HepG2 (cell line): ENCODE measurements around the gene SUN5. TPM values are rescaled to one million over a fixed set of nuclear protein-coding genes. Genes with fewer than 3 reads are reported as not detected.

ENCODE experiments used
- ATAC-seq: fragments of 200-7000 bp; cut with Tn5 transposase; 3 replicates; pipeline ENCODE4 v1.9.1; 2020; ENCODE audit warnings: mild to moderate bottlenecking, moderate library complexity
- BruUV-seq: library from RNA; stranded (reverse); fragments of 400-500 nt; replicated peaks from 2 replicates; lab custom pipeline; 2021; lab: Mats Ljungman, UMichigan
- CTCF ChIA-PET: fragments of 300-600 bp; formaldehyde crosslinking; extraction: SDS; loops from one replicate; lab custom pipeline; 2021; ENCODE audit warnings: low total read pairs, inconsistent platforms, low intra/inter-chr PET ratio; lab: Yijun Ruan, JAX
- POLR2A ChIA-PET: fragments of 350-600 bp; sonication (Branson Sonifier 250); formaldehyde crosslinking; loops from one replicate; lab custom pipeline; 2020; ENCODE audit warnings: antibody characterized with exemption, inconsistent platforms; lab: Yijun Ruan, JAX
- DNase-seq: peaks from one replicate; pipeline ENCODE4 v3.0.0-alpha.2; 2015; ENCODE audit warnings: low spot score
- FAIRE-seq: peaks from 3 replicates; lab custom pipeline; 2011; peaks lifted over from hg19 to GRCh38; lab: Jason Lieb, UNC
- H2AFZ ChIP-seq: one replicate; pipeline ENCODE4 v1.6.1; 2011; ENCODE audit warnings: low read length, inconsistent platforms
- H3K27ac ChIP-seq: fragments of 300-600 bp; 3 replicates; pipeline ENCODE4 v1.8.0; 2011; ENCODE audit warnings: mixed run types, mild to moderate bottlenecking, mixed read lengths, low read length, inconsistent platforms; ENCODE audit not compliant: insufficient read depth; ENCODE audit errors: extremely low read length
- H3K27me3 ChIP-seq, 2 experiments: fragments of 200-600 bp in 1 of 2; 2 replicates in 1 of 2; 3 replicates in 1 of 2; pipeline versions ENCODE4 v1.6.0 to v1.8.0; 2011; ENCODE audit warnings: low read length in 2 of 2, mild to moderate bottlenecking in 2 of 2, moderate library complexity in 2 of 2, inconsistent platforms in 1 of 2; ENCODE audit not compliant: insufficient read depth in 2 of 2, control insufficient read depth in 1 of 2
- H3K36me3 ChIP-seq, 2 experiments: fragments of 200-600 bp in 1 of 2; replicated peaks in 1 of 2; 2 replicates in 1 of 2; 3 replicates in 1 of 2; pipeline versions ENCODE4 v1.5.1 to v1.8.0; 2011; ENCODE audit warnings: low read length in 2 of 2, inconsistent platforms in 1 of 2; ENCODE audit not compliant: insufficient read depth in 2 of 2, control insufficient read depth in 1 of 2
- H3K4me1 ChIP-seq: 2 replicates; pipeline ENCODE4 v1.5.1; 2012; ENCODE audit warnings: low read length, inconsistent platforms; ENCODE audit not compliant: insufficient read depth
- H3K4me2 ChIP-seq: 2 replicates; pipeline ENCODE4 v1.6.0; 2011; ENCODE audit warnings: low read depth, low read length, inconsistent platforms
- H3K4me3 ChIP-seq, 3 experiments: fragments of 200-600 bp in 1 of 3; sonication (generic), shearing (Covaris generic) in 1 of 3; replicated peaks in 1 of 3; 2 replicates each; pipeline ENCODE4 v1.5.1; 2011 to 2016; ENCODE audit warnings: low read length in 3 of 3, inconsistent platforms in 2 of 3, low read depth in 2 of 3, mild to moderate bottlenecking in 2 of 3, control low read depth in 1 of 3, mixed read lengths in 1 of 3; ENCODE audit not compliant: insufficient read depth in 1 of 3
- H3K79me2 ChIP-seq: one replicate; pipeline ENCODE4 v1.6.1; 2011; ENCODE audit warnings: low read length, inconsistent platforms; ENCODE audit not compliant: insufficient read depth
- H3K9ac ChIP-seq: 2 replicates; pipeline ENCODE4 v1.6.0; 2011; ENCODE audit warnings: mild to moderate bottlenecking, low read depth, low read length, inconsistent platforms; ENCODE audit not compliant: insufficient read depth
- H3K9me3 ChIP-seq: 2 replicates; pipeline ENCODE4 v1.5.1; 2012; ENCODE audit warnings: mild to moderate bottlenecking, low read length
- H4K20me1 ChIP-seq: 2 replicates; pipeline ENCODE4 v1.6.0; 2011; ENCODE audit warnings: inconsistent platforms, mild to moderate bottlenecking, low read length, moderate library complexity; ENCODE audit not compliant: insufficient read depth
- AGO1 ChIP-seq: fragments of 200-400 bp; formaldehyde crosslinking; IDR thresholded peaks from 2 replicates; pipeline ENCODE4 v1.6.1; 2017; ENCODE audit warnings: mild to moderate bottlenecking, low read depth, low read length, moderate library complexity; ENCODE audit not compliant: poor library complexity, severe bottlenecking
- BRCA1 ChIP-seq: sonication (generic); formaldehyde crosslinking; IDR thresholded peaks from 2 replicates; pipeline ENCODE4 v1.4.0; 2020; ENCODE audit warnings: missing genetic modification reagents
- CEBPB ChIP-seq: IDR thresholded peaks from 2 replicates; pipeline ENCODE4 v1.6.1; 2011; ENCODE audit warnings: low read depth, low read length, improper control_type of control experiment, borderline replicate concordance
- FLYWCH1 ChIP-seq: sonication (generic); formaldehyde crosslinking; IDR thresholded peaks from 2 replicates; pipeline ENCODE4 v1.8.1; 2023; ENCODE audit warnings: mild to moderate bottlenecking, missing genetic modification reagents
- MAFG ChIP-seq: sonication (generic); formaldehyde crosslinking; IDR thresholded peaks from 2 replicates; pipeline ENCODE4 v1.5.1; 2020; ENCODE audit warnings: mild to moderate bottlenecking, missing genetic modification reagents
- NFIB ChIP-seq: sonication (generic); formaldehyde crosslinking; IDR thresholded peaks from 2 replicates; pipeline ENCODE4 v1.9.0; 2021; ENCODE audit warnings: missing genetic modification reagents, mild to moderate bottlenecking, borderline replicate concordance
- POLR2A ChIP-seq, 2 experiments: IDR thresholded peaks; 2 replicates each; pipeline ENCODE4 v1.6.1; 2011; ENCODE audit warnings: low read depth in 2 of 2, low read length in 2 of 2, mild to moderate bottlenecking in 1 of 2, moderate library complexity in 1 of 2; ENCODE audit not compliant: insufficient read depth in 1 of 2
- POLR2G ChIP-seq: fragments of 200-400 bp; formaldehyde crosslinking; IDR thresholded peaks from 2 replicates; pipeline ENCODE4 v1.6.1; 2018; ENCODE audit warnings: mild to moderate bottlenecking, low read depth, low read length, moderate library complexity
- TBX2 ChIP-seq: sonication (generic); formaldehyde crosslinking; IDR thresholded peaks from 2 replicates; pipeline ENCODE4 v1.5.0; 2020; ENCODE audit warnings: missing genetic modification reagents, mild to moderate bottlenecking, borderline replicate concordance
- XRCC5 ChIP-seq: fragments of 200-400 bp; formaldehyde crosslinking; optimal IDR thresholded peaks from 2 replicates; pipeline ENCODE3; 2017; ENCODE audit warnings: mild to moderate bottlenecking, low read length
- ZNF18 ChIP-seq: sonication (generic); formaldehyde crosslinking; IDR thresholded peaks from 2 replicates; pipeline ENCODE4 v1.8.0; 2022; ENCODE audit warnings: mild to moderate bottlenecking, missing genetic modification reagents; ENCODE audit not compliant: insufficient replicate concordance
- ZNF317 ChIP-seq: sonication (generic); formaldehyde crosslinking; IDR thresholded peaks from 2 replicates; pipeline ENCODE4 v1.5.0; 2020; ENCODE audit warnings: mild to moderate bottlenecking, missing genetic modification reagents
- ZNF629 ChIP-seq: sonication (generic); formaldehyde crosslinking; conservative IDR thresholded peaks from 2 replicates; pipeline ENCODE4 v1.5.0; 2020; ENCODE audit warnings: missing genetic modification reagents
- ZNF687 ChIP-seq: sonication (generic); formaldehyde crosslinking; IDR thresholded peaks from 2 replicates; pipeline ENCODE4 v1.5.1; 2020; ENCODE audit warnings: mild to moderate bottlenecking, missing genetic modification reagents, moderate library complexity
- ZNF7 ChIP-seq: IDR thresholded peaks from 2 replicates; pipeline ENCODE4 v1.6.1; 2016; ENCODE audit warnings: missing biosample characterization, missing genetic modification reagents
- WGBS: methylation state at CpG from one replicate; pipeline ENCODE4 v1.1.6; 2017; ENCODE audit warnings: low lambda C conversion rate; 5-methylcytosine and 5-hydroxymethylcytosine counted together
- in situ Hi-C: cut with HindIII; loops from 2 replicates; pipeline ENCODE4 v1.10.0; 2017; ENCODE audit warnings: low pct_unique_long_range_greater_than_20kb; ENCODE audit not compliant: extremely low pct_ligation_motif_present
- intact Hi-C: fragments of 100-400 bp; cut with micrococcal nuclease; formaldehyde crosslinking; loops from one replicate; pipeline ENCODE4 v1.10.0; 2022; ENCODE audit not compliant: unreplicated experiment
- polyA plus RNA-seq, 8 experiments: library from polyadenylated mRNA; depleted of rRNA in 3 of 8; stranded (reverse) in 7 of 8; unstranded in 1 of 8; fragments of >200 nt; fragmentation: Illumina TruSeq in 4 of 8; extraction: Trizol in 4 of 8; gene quantifications; 2 replicates each; pipeline versions ENCODE4 v1.2.1 to v1.2.3, GENCODE V29; 2011 to 2016; ENCODE audit warnings: low read depth in 4 of 8, missing spikeins in 1 of 8, mixed read lengths in 1 of 8; ENCODE audit not compliant: insufficient read depth in 1 of 8
- total RNA-seq, 5 experiments: library from RNA; depleted of rRNA; stranded (reverse); fragments of >200 nt; fragmentation: Illumina TruSeq; extraction: Trizol; gene quantifications; 2 replicates each; pipeline ENCODE4 v1.2.3, GENCODE V29; 2016; ENCODE audit warnings: low read depth in 1 of 5
- TF ChIP-seq, protein P1 (sequence below): IDR thresholded peaks from 2 replicates; pipeline ENCODE4 v1.6.1; 2016; ENCODE audit warnings: control low read depth

The SUN5 gene
- total and polyA plus RNA-seq, 2 of the 13 experiments (the other 11 are each of a cell fraction or from before 2014, with no cell fraction given), result not detected

DNA sequence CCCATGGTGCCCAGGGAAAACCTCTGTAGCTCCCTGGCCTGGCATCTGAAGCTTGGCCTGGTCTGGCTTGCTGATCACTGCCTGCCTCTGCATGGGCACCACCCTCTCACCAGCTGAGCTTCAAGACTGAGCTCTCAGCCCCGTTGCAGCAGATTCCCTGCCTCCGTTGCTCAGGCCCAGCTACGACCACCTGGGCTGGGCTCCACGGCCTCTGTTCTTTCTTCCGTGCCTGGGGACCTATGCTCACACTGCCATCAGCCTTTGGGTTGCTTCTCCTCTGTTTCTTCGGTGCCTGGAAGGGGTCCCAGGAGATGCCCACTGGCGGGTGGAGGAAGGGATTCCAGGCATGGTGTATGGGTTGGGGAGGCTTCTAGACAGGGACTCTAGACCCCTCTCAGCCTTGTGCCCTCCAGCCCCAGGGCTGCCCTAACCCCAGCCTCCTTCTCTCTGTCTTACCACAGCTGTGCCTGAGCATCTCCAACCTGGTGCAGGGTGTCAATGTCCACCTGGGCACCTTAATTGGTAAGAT lies 12.4 kb upstream of the SUN5 start (continued):
- no peak for TF ChIP-seq MAFG (CRISPR knock-in tag)
- TF ChIP-seq FLYWCH1, result no peak
- TF ChIP-seq ZNF7 (CRISPR knock-in tag), result no peak
- no peak for TF ChIP-seq CEBPB
- no peak for TF ChIP-seq BRCA1 (CRISPR knock-in tag)
- no peak for TF ChIP-seq NFIB
- peak; percentile 61 for TF ChIP-seq POLR2G
- TF ChIP-seq, protein P1, sequence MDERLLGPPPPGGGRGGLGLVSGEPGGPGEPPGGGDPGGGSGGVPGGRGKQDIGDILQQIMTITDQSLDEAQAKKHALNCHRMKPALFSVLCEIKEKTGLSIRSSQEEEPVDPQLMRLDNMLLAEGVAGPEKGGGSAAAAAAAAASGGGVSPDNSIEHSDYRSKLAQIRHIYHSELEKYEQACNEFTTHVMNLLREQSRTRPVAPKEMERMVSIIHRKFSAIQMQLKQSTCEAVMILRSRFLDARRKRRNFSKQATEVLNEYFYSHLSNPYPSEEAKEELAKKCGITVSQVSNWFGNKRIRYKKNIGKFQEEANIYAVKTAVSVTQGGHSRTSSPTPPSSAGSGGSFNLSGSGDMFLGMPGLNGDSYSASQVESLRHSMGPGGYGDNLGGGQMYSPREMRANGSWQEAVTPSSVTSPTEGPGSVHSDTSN (CRISPR knock-in tag), result no peak
- TF ChIP-seq ZNF317, result no peak
- TF ChIP-seq, all 625 proteins: peak for 18

- Histone ChIP-seq H3K4me2 (no peak overlapping the region), H3K4me1 (peaks cover 24% of the 10 kb centered on the region), H3K27ac (no peak overlapping the region), H3K79me2 (peaks cover 2% of the 10 kb centered on the region), H2AFZ (no peak overlapping the region), H4K20me1 (peaks cover 19% of the 10 kb centered on the region; the same call in 1 of the 2 replicates), H3K27me3 (no peaks in the 10 kb centered on the region), H3K9ac (no peak overlapping the region), H3K4me3 (no peak overlapping the region), H3K36me3 (peaks cover 67 to 95% of the 10 kb centered on the region in 2 experiments), H3K9me3 (no peaks in the 10 kb centered on the region)
- DNase-seq (no peak), FAIRE-seq (no peak), ATAC-seq (no peak)
- in situ Hi-C loops (no loop called here), intact Hi-C loops (no loop called here)
- no TSS peak for BruUV-seq
- 88% methylated on average over 15 of the region's 15 CpGs for whole genome bisulfite sequencing
- CTCF ChIA-PET, result no interaction called here
- POLR2A ChIA-PET, result interaction anchor here (2.8 kb wide), 1 partner anchor 9 kb away, joined by 9 read pairs; no protein-coding TSS in a partner anchor
- TF ChIP-seq ZNF687 (CRISPR knock-in tag) (0 out of 2 replicates have a peak, but pooled peaks have one; percentile 33), TBX2 (peak; percentile 47; the same call in 1 of the 2 replicates), POLR2A (IDR thresholded peaks at IDR 0.05; ENCODE audit: insufficient read depth in 1 of 2, low read depth in 2 of 2, low read length in 2 of 2) (peak; percentile 31 to 37; a peak in 1 of 4 replicates), ZNF629 (CRISPR knock-in tag) (peak; percentile 97), XRCC5 (peak; percentile 15), AGO1 (peak; percentile 62), ZNF18 (no peak)
Observed at GRCh38 chr20:33015700-33016580, 11.7 kb upstream of the SUN5 start.
